ENCODE measurements around the gene CASP3. TPM values are rescaled to one million over a fixed set of nuclear protein-coding genes. Genes with fewer than 3 reads are reported as not detected.
"Not testable (repeated sequence)": the region's sequence is repeated elsewhere in the genome, so short reads cannot be mapped to it uniquely, and the experiment has no call there.

Gene CASP3
- total and polyA plus RNA-seq, 2 donors (not counting 1 experiment from before 2014, with no cell fraction given): 7.9 to 15.8 TPM

DNA sequence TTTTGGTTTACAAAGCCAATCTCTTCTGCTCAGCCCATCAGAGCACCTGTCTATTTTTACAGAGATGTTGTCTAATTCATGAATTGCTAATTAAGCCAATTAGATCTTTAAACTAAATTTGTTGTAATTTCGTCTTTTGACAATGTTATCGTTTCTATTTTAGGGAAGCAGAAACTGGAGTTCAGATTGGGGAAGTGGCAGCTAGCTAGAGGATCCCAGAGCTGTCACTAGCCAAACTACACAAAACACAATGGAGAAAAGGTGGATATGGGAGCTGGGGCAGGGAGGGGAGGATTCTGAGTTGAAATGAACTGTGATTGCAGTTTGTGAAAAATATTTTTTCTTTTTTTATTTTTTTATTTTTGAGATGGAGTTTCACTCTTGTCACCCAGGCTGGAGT lies 35.8 kb downstream of the CASP3 start:
- ChIA-PET CTCF (no interaction called here), POLR2A (no interaction called here)
- no peak overlapping the region for H3K9ac ChIP-seq (ENCODE audit: low read length)

DNA sequence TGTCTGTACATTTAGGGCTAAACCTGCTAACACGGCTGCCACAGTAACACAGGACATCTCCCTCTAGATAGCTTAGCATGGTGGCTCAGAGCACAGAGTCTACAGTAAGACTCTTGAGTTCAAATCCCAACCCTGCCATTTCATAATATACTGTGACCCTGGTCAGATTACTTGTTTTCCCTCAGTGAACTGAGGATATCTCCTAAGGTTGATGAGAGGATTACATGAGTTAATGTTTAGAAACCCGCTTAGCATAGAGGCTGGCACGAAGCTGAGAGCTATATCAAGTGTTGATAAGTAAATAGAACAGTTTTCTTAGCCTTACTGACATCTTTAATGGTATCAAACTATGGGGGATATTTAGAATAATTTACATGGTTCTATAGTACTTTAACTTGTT lies 37.2 kb downstream of the CASP3 start:
- Mint-ChIP-seq H3K27me3 (no peaks in the 10 kb centered on the region), H3K4me1 (peaks cover 6% of the 10 kb centered on the region), H3K9me3 (ENCODE audit: insufficient read depth) (no peaks in the 10 kb centered on the region), H3K27ac (no peak overlapping the region), H3K4me3 (no peak overlapping the region)
- no peak overlapping the region for H3K27ac ChIP-seq (ENCODE audit: low read length in 2 of 2)
- 91% methylated on average over 1 of the region's 3 CpGs for WGBS (ENCODE audit: insufficient coverage)
- peaks cover 0 to 19% (median 7%) of the 10 kb centered on the region in 3 donors for H3K9me3 ChIP-seq (ENCODE audit: control extremely low read depth in 1 of 3, control insufficient read depth in 2 of 3, insufficient read depth in 1 of 3, low read length in 2 of 3)
- ChIA-PET CTCF (no interaction called here), POLR2A (no interaction called here)
- intact Hi-C loops (cut with micrococcal nuclease): no loop called here
- no peak overlapping the region for H3K4me2 ChIP-seq (replicated peaks; ENCODE audit: low read depth, low read length, poor library complexity, severe bottlenecking)
- peaks cover 0 to 5% of the 10 kb centered on the region in 2 donors for H3K4me1 ChIP-seq (ENCODE audit: control insufficient read depth in 2 of 2, insufficient read depth in 2 of 2, low read length in 2 of 2)
- ATAC-seq (ENCODE audit: low read depth): no peak
- no peak for DNase-seq
- no peak overlapping the region for H3K9ac ChIP-seq (ENCODE audit: low read length)
- no peaks in the 10 kb centered on the region for H3K27me3 ChIP-seq (replicated peaks in 1 of 4; ENCODE audit: control extremely low read depth in 1 of 4, control insufficient read depth in 3 of 4, insufficient read depth in 4 of 4, low read length in 3 of 4)
- H3K79me2 ChIP-seq (ENCODE audit: control insufficient read depth, insufficient read depth, low read length): no peaks in the 10 kb centered on the region
- TF ChIP-seq EZH2 (IDR thresholded peaks at IDR 0.05; ENCODE audit: borderline replicate concordance, insufficient read depth, low read depth, low read length, poor library complexity, severe bottlenecking): no peak
- TF ChIP-seq, protein P1, sequence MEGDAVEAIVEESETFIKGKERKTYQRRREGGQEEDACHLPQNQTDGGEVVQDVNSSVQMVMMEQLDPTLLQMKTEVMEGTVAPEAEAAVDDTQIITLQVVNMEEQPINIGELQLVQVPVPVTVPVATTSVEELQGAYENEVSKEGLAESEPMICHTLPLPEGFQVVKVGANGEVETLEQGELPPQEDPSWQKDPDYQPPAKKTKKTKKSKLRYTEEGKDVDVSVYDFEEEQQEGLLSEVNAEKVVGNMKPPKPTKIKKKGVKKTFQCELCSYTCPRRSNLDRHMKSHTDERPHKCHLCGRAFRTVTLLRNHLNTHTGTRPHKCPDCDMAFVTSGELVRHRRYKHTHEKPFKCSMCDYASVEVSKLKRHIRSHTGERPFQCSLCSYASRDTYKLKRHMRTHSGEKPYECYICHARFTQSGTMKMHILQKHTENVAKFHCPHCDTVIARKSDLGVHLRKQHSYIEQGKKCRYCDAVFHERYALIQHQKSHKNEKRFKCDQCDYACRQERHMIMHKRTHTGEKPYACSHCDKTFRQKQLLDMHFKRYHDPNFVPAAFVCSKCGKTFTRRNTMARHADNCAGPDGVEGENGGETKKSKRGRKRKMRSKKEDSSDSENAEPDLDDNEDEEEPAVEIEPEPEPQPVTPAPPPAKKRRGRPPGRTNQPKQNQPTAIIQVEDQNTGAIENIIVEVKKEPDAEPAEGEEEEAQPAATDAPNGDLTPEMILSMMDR (IDR thresholded peaks at IDR 0.05): no peak
- H2AFZ ChIP-seq (ENCODE audit: insufficient read depth, low read depth, low read length, poor library complexity, severe bottlenecking): no peak overlapping the region
- no peak overlapping the region for H3K4me3 ChIP-seq (ENCODE audit: control extremely low read depth in 1 of 5, extremely low read depth in 1 of 5, insufficient read depth in 1 of 5, low read depth in 2 of 5, low read length in 4 of 5)
- no peaks in the 10 kb centered on the region for H3K36me3 ChIP-seq (replicated peaks in 1 of 2; ENCODE audit: control extremely low read depth in 1 of 2, control insufficient read depth in 1 of 2, extremely low read depth in 1 of 2, insufficient read depth in 2 of 2, low read length in 1 of 2)
- no peaks in the 10 kb centered on the region for H4K20me1 ChIP-seq (ENCODE audit: control insufficient read depth, insufficient read depth, low read length, poor library complexity, severe bottlenecking)

More for the DNA sequence above, 35.8 kb downstream of the CASP3 start:
- intact Hi-C loops (cut with micrococcal nuclease): no loop called here
- Mint-ChIP-seq H3K4me3 (no peak overlapping the region), H3K27ac (no peak overlapping the region), H3K27me3 (no peaks in the 10 kb centered on the region), H3K9me3 (ENCODE audit: insufficient read depth) (no peaks in the 10 kb centered on the region), H3K4me1 (peaks cover 13% of the 10 kb centered on the region)
- no peaks in the 10 kb centered on the region for H3K27me3 ChIP-seq (replicated peaks in 1 of 4; ENCODE audit: control extremely low read depth in 1 of 4, control insufficient read depth in 3 of 4, insufficient read depth in 4 of 4, low read length in 3 of 4)
- no peaks in the 10 kb centered on the region for H3K36me3 ChIP-seq (replicated peaks in 1 of 2; ENCODE audit: control extremely low read depth in 1 of 2, control insufficient read depth in 1 of 2, extremely low read depth in 1 of 2, insufficient read depth in 2 of 2, low read length in 1 of 2)
- no peak for DNase-seq
- no peak overlapping the region for H2AFZ ChIP-seq (ENCODE audit: insufficient read depth, low read depth, low read length, poor library complexity, severe bottlenecking)
- no peaks in the 10 kb centered on the region for H3K79me2 ChIP-seq (ENCODE audit: control insufficient read depth, insufficient read depth, low read length)
- no peak overlapping the region for H3K27ac ChIP-seq (ENCODE audit: low read length in 2 of 2)
- H3K4me1 ChIP-seq (ENCODE audit: control insufficient read depth in 2 of 2, insufficient read depth in 2 of 2, low read length in 2 of 2): peaks cover 0 to 5% of the 10 kb centered on the region in 2 donors
- WGBS (ENCODE audit: insufficient coverage): no CpG with 5 or more reads among the region's 2 CpGs
- peaks cover 0 to 19% (median 7%) of the 10 kb centered on the region in 3 donors for H3K9me3 ChIP-seq (ENCODE audit: control extremely low read depth in 1 of 3, control insufficient read depth in 2 of 3, insufficient read depth in 1 of 3, low read length in 2 of 3)
- ATAC-seq (ENCODE audit: low read depth): no peak
- TF ChIP-seq, protein P1 (IDR thresholded peaks at IDR 0.05): no peak
- TF ChIP-seq EZH2 (IDR thresholded peaks at IDR 0.05; ENCODE audit: borderline replicate concordance, insufficient read depth, low read depth, low read length, poor library complexity, severe bottlenecking): no peak
- H3K4me2 ChIP-seq (replicated peaks; ENCODE audit: low read depth, low read length, poor library complexity, severe bottlenecking): no peak overlapping the region
- no peak overlapping the region for H3K4me3 ChIP-seq (ENCODE audit: control extremely low read depth in 1 of 5, extremely low read depth in 1 of 5, insufficient read depth in 1 of 5, low read depth in 2 of 5, low read length in 4 of 5)
- no peaks in the 10 kb centered on the region for H4K20me1 ChIP-seq (ENCODE audit: control insufficient read depth, insufficient read depth, low read length, poor library complexity, severe bottlenecking)

DNA sequence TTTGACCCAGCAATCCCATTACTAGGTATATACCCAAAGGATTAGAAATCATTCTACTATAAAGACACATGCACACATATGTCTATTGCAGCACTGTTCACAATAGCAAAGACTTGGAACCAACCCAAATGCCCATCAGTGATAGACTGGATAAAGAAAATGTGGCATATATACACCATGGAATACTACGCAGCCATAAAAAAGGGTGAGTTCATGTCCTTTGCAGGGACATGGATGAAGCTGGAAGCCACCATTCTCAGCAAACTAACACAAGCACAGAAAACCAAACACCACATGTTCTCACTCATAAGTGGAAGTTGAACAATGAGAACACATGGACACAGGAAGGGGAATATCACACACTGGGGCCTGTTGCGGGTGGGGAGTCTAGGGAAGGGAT lies 41.8 kb downstream of the CASP3 start:
- H3K4me2 ChIP-seq (replicated peaks; ENCODE audit: low read depth, low read length, poor library complexity, severe bottlenecking); H3K9me3 Mint-ChIP-seq (ENCODE audit: insufficient read depth); H3K79me2 ChIP-seq (ENCODE audit: control insufficient read depth, insufficient read depth, low read length); H4K20me1 ChIP-seq (ENCODE audit: control insufficient read depth, insufficient read depth, low read length, poor library complexity, severe bottlenecking); H3K27ac ChIP-seq (ENCODE audit: low read length in 2 of 2); H3K4me1 ChIP-seq (ENCODE audit: control insufficient read depth in 2 of 2, insufficient read depth in 2 of 2, low read length in 2 of 2); H3K27me3 ChIP-seq (replicated peaks in 1 of 4; ENCODE audit: control extremely low read depth in 1 of 4, control insufficient read depth in 3 of 4, insufficient read depth in 4 of 4, low read length in 3 of 4); H3K4me3 ChIP-seq (ENCODE audit: control extremely low read depth in 1 of 5, extremely low read depth in 1 of 5, insufficient read depth in 1 of 5, low read depth in 2 of 5, low read length in 4 of 5); intact Hi-C loops (cut with micrococcal nuclease); DNase-seq; POLR2A ChIA-PET; H3K9ac ChIP-seq (ENCODE audit: low read length); ATAC-seq (ENCODE audit: low read depth); H3K27me3 Mint-ChIP-seq; H3K4me3 Mint-ChIP-seq; H2AFZ ChIP-seq (ENCODE audit: insufficient read depth, low read depth, low read length, poor library complexity, severe bottlenecking); H3K4me1 Mint-ChIP-seq; H3K36me3 ChIP-seq (replicated peaks in 1 of 2; ENCODE audit: control extremely low read depth in 1 of 2, control insufficient read depth in 1 of 2, extremely low read depth in 1 of 2, insufficient read depth in 2 of 2, low read length in 1 of 2); H3K27ac Mint-ChIP-seq; CTCF ChIA-PET: not testable (repeated sequence)
- no CpG with 5 or more reads among the region's 2 CpGs for WGBS (ENCODE audit: insufficient coverage)
- H3K9me3 ChIP-seq (ENCODE audit: control extremely low read depth in 1 of 3, control insufficient read depth in 2 of 3, insufficient read depth in 1 of 3, low read length in 2 of 3): peaks cover 0 to 13% (median 2%) of the 10 kb centered on the region in 3 donors

All from B cell (primary cell).